HAP-1 (cell line): ENCODE results near the gene SH3BP1.
A peak's percentile ranks its signal among the peaks of the same experiment; 100 is the strongest.
"Not testable (repeated sequence)": the region's sequence is repeated elsewhere in the genome, so short reads cannot be mapped to it uniquely, and the experiment has no call there.

Experiments
- DNase-seq, 2 experiments: peaks; one replicate each; pipeline ENCODE4 v3.0.0-alpha.2; 2016 to 2020; ENCODE audit warnings: low spot score in 2 of 2
- H3K27me3 ChIP-seq: fragments of 250-450 bp; sonication (Bioruptor Pico); 2 replicates; pipeline ENCODE4 v1.5.1; 2020; ENCODE audit warnings: low read depth, mild to moderate bottlenecking, moderate library complexity
- H3K36me3 ChIP-seq: fragments of 250-450 bp; sonication (Bioruptor Pico); replicated peaks from 2 replicates; pipeline ENCODE4 v1.5.1; 2020; ENCODE audit warnings: mild to moderate bottlenecking
- H3K4me1 ChIP-seq: fragments of 250-450 bp; sonication (Bioruptor Pico); 2 replicates; pipeline ENCODE4 v1.5.1; 2020; ENCODE audit warnings: mild to moderate bottlenecking
- H3K4me3 ChIP-seq: fragments of 250-450 bp; sonication (Bioruptor Pico); 2 replicates; pipeline ENCODE4 v1.5.1; 2020; ENCODE audit warnings: mild to moderate bottlenecking, moderate library complexity
- H3K9me3 ChIP-seq: fragments of 250-450 bp; sonication (Bioruptor Pico); 2 replicates; pipeline ENCODE4 v1.5.1; 2020; ENCODE audit warnings: mild to moderate bottlenecking, moderate library complexity
- in situ Hi-C: fragments of 300-500 bp; cut with MboI; formaldehyde crosslinking; loops from 3 replicates; pipeline ENCODE4 v1.14.3; 2020; ENCODE audit warnings: low sequenced_read_pairs, inconsistent platforms, mixed read lengths

Gene SH3BP1

GRCh38 chr22:37696260-37696656, 56.8 kb downstream of the SH3BP1 start:
- H3K27me3 ChIP-seq, H3K9me3 ChIP-seq, H3K4me3 ChIP-seq, H3K4me1 ChIP-seq, in situ Hi-C loops, DNase-seq: not testable (repeated sequence)
- H3K36me3 ChIP-seq: peaks cover 24% of the 10 kb centered on the region

GRCh38 chr22:37696657-37697537, 57.4 kb downstream of the SH3BP1 start, which contains the start of gene TRIOBP:
Gene TRIOBP, plus strand, starts transcription at chr22:37697048. Its CDS starts 4,318 bp downstream, at chr22:37701366.
- peaks cover 5% of the 10 kb centered on the region for H3K4me1 ChIP-seq
- in situ Hi-C loops: no loop called here
- H3K36me3 ChIP-seq: peaks cover 21% of the 10 kb centered on the region
- no peak within 1 kb of the TSS; the same call in 1 of the 2 replicates for H3K4me3 ChIP-seq
- peak; percentile 98 to 100 for DNase-seq
- H3K27me3 ChIP-seq: no peaks in the 10 kb centered on the region
- no peaks in the 10 kb centered on the region for H3K9me3 ChIP-seq

- in situ Hi-C loops: no loop called here
- Histone ChIP-seq H3K4me3 (no peak overlapping the region), H3K9me3 (no peaks in the 10 kb centered on the region), H3K4me1 (peaks cover 5% of the 10 kb centered on the region), H3K27me3 (no peaks in the 10 kb centered on the region), H3K36me3 (peaks cover 15% of the 10 kb centered on the region)
- no peak for DNase-seq
Observed at GRCh38 chr22:37697538-37697835, 58.0 kb downstream of the SH3BP1 start.

GRCh38 chr22:37701141-37701786, 61.8 kb downstream of the SH3BP1 start:
- Histone ChIP-seq H3K4me3 (no peak overlapping the region), H3K9me3 (no peaks in the 10 kb centered on the region), H3K27me3 (no peaks in the 10 kb centered on the region), H3K36me3 (no peaks in the 10 kb centered on the region), H3K4me1 (peaks cover 5% of the 10 kb centered on the region)
- DNase-seq: no peak
- in situ Hi-C loops: no loop called here

- Histone ChIP-seq H3K27me3 (no peaks in the 10 kb centered on the region), H3K36me3 (no peaks in the 10 kb centered on the region), H3K4me1 (no peaks in the 10 kb centered on the region), H3K9me3 (no peaks in the 10 kb centered on the region), H3K4me3 (no peak overlapping the region)
- no peak for DNase-seq
- in situ Hi-C loops: no loop called here
Observed at GRCh38 chr22:37703906-37704305, 64.4 kb downstream of the SH3BP1 start.

GRCh38 chr22:37704645-37705044, 65.2 kb downstream of the SH3BP1 start:
- H3K9me3 ChIP-seq: no peaks in the 10 kb centered on the region
- DNase-seq: no peak
- H3K27me3 ChIP-seq: no peaks in the 10 kb centered on the region
- H3K36me3 ChIP-seq: no peaks in the 10 kb centered on the region
- in situ Hi-C loops: no loop called here
- no peak overlapping the region for H3K4me3 ChIP-seq
- no peaks in the 10 kb centered on the region for H3K4me1 ChIP-seq

- H3K27me3 ChIP-seq: no peaks in the 10 kb centered on the region
- no peak overlapping the region for H3K4me3 ChIP-seq
- H3K9me3 ChIP-seq: no peaks in the 10 kb centered on the region
- no peak for DNase-seq
- no peaks in the 10 kb centered on the region for H3K4me1 ChIP-seq
- in situ Hi-C loops: no loop called here
- no peaks in the 10 kb centered on the region for H3K36me3 ChIP-seq
Observed at GRCh38 chr22:37705205-37705604, 65.7 kb downstream of the SH3BP1 start.
